ENCODE results near the gene PSPC1. TPM values are rescaled to one million over a fixed set of nuclear protein-coding genes. Genes with fewer than 3 reads are reported as not detected.

The PSPC1 gene
- total RNA-seq, 1 experiment from 2014 or later = 27.1 TPM

GRCh38 chr13:19759669-19760068 lies 23.1 kb downstream of the PSPC1 start:
- Histone ChIP-seq H3K27me3 (ENCODE audit: insufficient read depth, low read depth) (no peaks in the 10 kb centered on the region), H3K36me3 (ENCODE audit: low read depth) (peaks cover 27% of the 10 kb centered on the region; the same call in 1 of the 2 replicates), H4K20me1 (ENCODE audit: insufficient read depth) (peaks cover 55% of the 10 kb centered on the region), H3F3A (ENCODE audit: insufficient read depth, low read depth) (0 out of 2 replicates have a peak, but pooled peaks cover 11% of the 10 kb centered on the region), H3K9me3 (ENCODE audit: insufficient read depth, low read depth) (no peaks in the 10 kb centered on the region), H3K4me2 (no peak overlapping the region), H3K4me3 (no peak overlapping the region), H3K4me1 (replicated peaks; ENCODE audit: insufficient read depth) (no peaks in the 10 kb centered on the region), H2AFZ (no peak overlapping the region), H3K79me2 (ENCODE audit: low read depth) (peaks cover 98% of the 10 kb centered on the region), H3K27ac (no peak overlapping the region), H3K9me2 (ENCODE audit: insufficient read depth) (no peaks in the 10 kb centered on the region)
- intact Hi-C loops (cut with micrococcal nuclease; ENCODE audit: unreplicated experiment) = no loop called here
- TF ChIP-seq EZH2 (IDR thresholded peaks at IDR 0.05; ENCODE audit: low read depth) = no peak
- TF ChIP-seq, protein P1, sequence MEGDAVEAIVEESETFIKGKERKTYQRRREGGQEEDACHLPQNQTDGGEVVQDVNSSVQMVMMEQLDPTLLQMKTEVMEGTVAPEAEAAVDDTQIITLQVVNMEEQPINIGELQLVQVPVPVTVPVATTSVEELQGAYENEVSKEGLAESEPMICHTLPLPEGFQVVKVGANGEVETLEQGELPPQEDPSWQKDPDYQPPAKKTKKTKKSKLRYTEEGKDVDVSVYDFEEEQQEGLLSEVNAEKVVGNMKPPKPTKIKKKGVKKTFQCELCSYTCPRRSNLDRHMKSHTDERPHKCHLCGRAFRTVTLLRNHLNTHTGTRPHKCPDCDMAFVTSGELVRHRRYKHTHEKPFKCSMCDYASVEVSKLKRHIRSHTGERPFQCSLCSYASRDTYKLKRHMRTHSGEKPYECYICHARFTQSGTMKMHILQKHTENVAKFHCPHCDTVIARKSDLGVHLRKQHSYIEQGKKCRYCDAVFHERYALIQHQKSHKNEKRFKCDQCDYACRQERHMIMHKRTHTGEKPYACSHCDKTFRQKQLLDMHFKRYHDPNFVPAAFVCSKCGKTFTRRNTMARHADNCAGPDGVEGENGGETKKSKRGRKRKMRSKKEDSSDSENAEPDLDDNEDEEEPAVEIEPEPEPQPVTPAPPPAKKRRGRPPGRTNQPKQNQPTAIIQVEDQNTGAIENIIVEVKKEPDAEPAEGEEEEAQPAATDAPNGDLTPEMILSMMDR (conservative IDR thresholded peaks at IDR 0.05) = no peak
- ChIA-PET CTCF (no interaction called here), POLR2A (ENCODE audit: unreplicated experiment) (no interaction called here)
- DNase-seq = no peak
- BruUV-seq (replicated peaks) = no TSS peak

- H3K4me1 ChIP-seq (replicated peaks; ENCODE audit: insufficient read depth) = no peaks in the 10 kb centered on the region
- H3K9me2 ChIP-seq (ENCODE audit: insufficient read depth) = no peaks in the 10 kb centered on the region
- no peak overlapping the region for H3K27ac ChIP-seq
- no TSS peak for BruUV-seq (replicated peaks)
- POLR2A ChIA-PET (ENCODE audit: unreplicated experiment) = no interaction called here
- intact Hi-C loops (cut with micrococcal nuclease; ENCODE audit: unreplicated experiment) = no loop called here
- no peak for DNase-seq
- TF ChIP-seq, protein P1 (conservative IDR thresholded peaks at IDR 0.05) = no peak
- TF ChIP-seq EZH2 (IDR thresholded peaks at IDR 0.05; ENCODE audit: low read depth) = no peak
- no peak overlapping the region for H3K4me2 ChIP-seq
- no peaks in the 10 kb centered on the region for H3K27me3 ChIP-seq (ENCODE audit: insufficient read depth, low read depth)
- peaks cover 47% of the 10 kb centered on the region for H4K20me1 ChIP-seq (ENCODE audit: insufficient read depth)
- peaks cover 24% of the 10 kb centered on the region for H3F3A ChIP-seq (ENCODE audit: insufficient read depth, low read depth)
- H3K4me3 ChIP-seq = no peak overlapping the region
- no peaks in the 10 kb centered on the region for H3K9me3 ChIP-seq (ENCODE audit: insufficient read depth, low read depth)
- CTCF ChIA-PET = no interaction called here
- peaks cover 12% of the 10 kb centered on the region for H3K36me3 ChIP-seq (ENCODE audit: low read depth)
- peaks cover 63% of the 10 kb centered on the region for H3K79me2 ChIP-seq (ENCODE audit: low read depth)
- H2AFZ ChIP-seq = no peak overlapping the region
These were observed 40.1 kb downstream of the PSPC1 start for GRCh38 chr13:19742643-19743042.

DNA sequence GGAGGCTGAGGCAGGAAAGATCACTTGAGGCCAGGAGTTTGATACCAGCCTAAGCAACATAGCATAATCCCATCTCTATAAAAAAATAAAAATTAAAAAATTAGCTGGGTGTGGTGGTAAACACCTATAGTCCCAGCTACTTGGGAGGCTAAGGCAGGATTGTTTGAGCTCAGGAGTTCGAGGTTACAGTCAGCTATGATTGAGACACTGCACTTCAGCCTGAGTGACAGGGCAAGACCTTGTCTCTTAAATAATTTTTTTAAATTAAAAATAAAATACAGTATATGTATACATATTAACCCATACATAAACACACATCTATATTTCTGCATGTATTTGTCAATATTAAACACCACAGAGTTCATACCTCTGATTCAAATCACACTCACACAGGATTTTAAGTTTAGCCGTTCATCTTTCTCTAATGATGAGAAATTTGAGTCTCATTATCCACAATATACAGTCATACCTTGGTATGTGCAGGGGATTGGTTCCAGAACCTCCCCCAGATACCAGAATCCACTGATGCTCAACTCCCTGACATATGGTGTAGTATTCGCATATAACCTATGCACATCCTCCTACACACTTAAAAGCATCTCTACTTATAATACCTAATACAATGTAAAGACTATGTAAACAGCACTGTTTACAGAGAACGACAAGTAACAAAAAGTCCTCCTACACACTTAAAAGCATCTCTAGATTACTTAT lies 44.7 kb downstream of the PSPC1 start:
- Histone ChIP-seq H4K20me1 (ENCODE audit: insufficient read depth) (peaks cover 48% of the 10 kb centered on the region), H2AFZ (no peak overlapping the region), H3K27me3 (ENCODE audit: insufficient read depth, low read depth) (no peaks in the 10 kb centered on the region), H3K4me2 (no peak overlapping the region), H3K36me3 (ENCODE audit: low read depth) (peaks cover 8% of the 10 kb centered on the region; the same call in 1 of the 2 replicates), H3F3A (ENCODE audit: insufficient read depth, low read depth) (peaks cover 21% of the 10 kb centered on the region), H3K9me2 (ENCODE audit: insufficient read depth) (no peaks in the 10 kb centered on the region), H3K27ac (no peak overlapping the region), H3K79me2 (ENCODE audit: low read depth) (peaks cover 47% of the 10 kb centered on the region), H3K9me3 (ENCODE audit: insufficient read depth, low read depth) (no peaks in the 10 kb centered on the region), H3K4me1 (replicated peaks; ENCODE audit: insufficient read depth) (no peaks in the 10 kb centered on the region), H3K4me3 (no peak overlapping the region)
- POLR2A ChIA-PET (ENCODE audit: unreplicated experiment) = no interaction called here
- intact Hi-C loops (cut with micrococcal nuclease; ENCODE audit: unreplicated experiment) = no loop called here
- TF ChIP-seq, protein P1 (conservative IDR thresholded peaks at IDR 0.05) = no peak
- TF ChIP-seq EZH2 (IDR thresholded peaks at IDR 0.05; ENCODE audit: low read depth) = no peak
- BruUV-seq (replicated peaks) = no TSS peak
- DNase-seq = no peak
- CTCF ChIA-PET = no interaction called here
